C4-2B (cell line): ENCODE results near the gene LARP4B.

Experiments
- ZFX ChIP-seq: fragments of 450-650 bp; IDR thresholded peaks from 2 replicates; pipeline ENCODE4 v1.6.1; 2017
- TF ChIP-seq, protein P1 (sequence below): fragments of 450-650 bp; conservative IDR thresholded peaks from 2 replicates; pipeline ENCODE4 v1.5.1; 2017; ENCODE audit warnings: mild to moderate bottlenecking

GRCh38 chr10:869171-869570, 62.3 kb downstream of the LARP4B start:
- TF ChIP-seq, protein P1, sequence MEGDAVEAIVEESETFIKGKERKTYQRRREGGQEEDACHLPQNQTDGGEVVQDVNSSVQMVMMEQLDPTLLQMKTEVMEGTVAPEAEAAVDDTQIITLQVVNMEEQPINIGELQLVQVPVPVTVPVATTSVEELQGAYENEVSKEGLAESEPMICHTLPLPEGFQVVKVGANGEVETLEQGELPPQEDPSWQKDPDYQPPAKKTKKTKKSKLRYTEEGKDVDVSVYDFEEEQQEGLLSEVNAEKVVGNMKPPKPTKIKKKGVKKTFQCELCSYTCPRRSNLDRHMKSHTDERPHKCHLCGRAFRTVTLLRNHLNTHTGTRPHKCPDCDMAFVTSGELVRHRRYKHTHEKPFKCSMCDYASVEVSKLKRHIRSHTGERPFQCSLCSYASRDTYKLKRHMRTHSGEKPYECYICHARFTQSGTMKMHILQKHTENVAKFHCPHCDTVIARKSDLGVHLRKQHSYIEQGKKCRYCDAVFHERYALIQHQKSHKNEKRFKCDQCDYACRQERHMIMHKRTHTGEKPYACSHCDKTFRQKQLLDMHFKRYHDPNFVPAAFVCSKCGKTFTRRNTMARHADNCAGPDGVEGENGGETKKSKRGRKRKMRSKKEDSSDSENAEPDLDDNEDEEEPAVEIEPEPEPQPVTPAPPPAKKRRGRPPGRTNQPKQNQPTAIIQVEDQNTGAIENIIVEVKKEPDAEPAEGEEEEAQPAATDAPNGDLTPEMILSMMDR, result no peak
- TF ChIP-seq ZFX, result no peak
